Thyroid gland (tissue), 4 donors: Measurements from ENCODE around the gene TM9SF3.

ENCODE experiments used
- CTCF ChIP-seq, 6 experiments: fragments of 200-600 bp in 3 of 6; fragments of 450-650 bp in 3 of 6; sonication (generic) in 3 of 6; IDR thresholded peaks; one replicate each; pipeline ENCODE4 v1.5.1; 2016 to 2019; ENCODE audit warnings: antibody characterized with exemption in 6 of 6, mild to moderate bottlenecking in 2 of 6, inconsistent platforms in 1 of 6, moderate library complexity in 1 of 6
- POLR2A ChIP-seq, 2 donors: fragments of 450-650 bp; IDR thresholded peaks; one replicate each; pipeline ENCODE4 v1.6.1; 2017; ENCODE audit warnings: antibody characterized with exemption in 2 of 2, mild to moderate bottlenecking in 2 of 2, moderate library complexity in 1 of 2

- TF ChIP-seq CTCF (IDR thresholded peaks at IDR 0.05) (no peak), POLR2A (IDR thresholded peaks at IDR 0.05) (no peak)
These were observed 20.1 kb upstream of the TM9SF3 start for GRCh38 chr10:96606946-96607345.
